Natural killer cell (primary cell): ENCODE data around the gene GUSB. TPM values are rescaled to one million over a fixed set of nuclear protein-coding genes. Genes with fewer than 3 reads are reported as not detected.

Experiments
- ATAC-seq, 3 donors: fragments of 150-1000 bp in 2 of 3; fragments of 200-7000 bp in 1 of 3; cut with Tn5 transposase; 1 replicate in 1 of 3; 2 replicates in 2 of 3; pipeline ENCODE4 v1.10.0; 2021; ENCODE audit warnings: mild to moderate bottlenecking in 2 of 3, moderate library complexity in 2 of 3
- DNase-seq, 2 donors: peaks; one replicate each; pipeline versions ENCODE4 v3.0.0 to v3.0.0-alpha.2; 2013 to 2021; ENCODE audit warnings: mixed read lengths in 1 of 2
- H3K27ac ChIP-seq: one replicate; pipeline ENCODE4 v1.5.1; 2013; ENCODE audit warnings: mild to moderate bottlenecking, low read length
- H3K27me3 ChIP-seq: one replicate; pipeline ENCODE4 v1.6.1; 2013; ENCODE audit warnings: low read length; ENCODE audit not compliant: control insufficient read depth, insufficient read depth
- H3K36me3 ChIP-seq: one replicate; pipeline ENCODE4 v1.6.1; 2013; ENCODE audit warnings: low read length; ENCODE audit not compliant: control insufficient read depth, insufficient read depth
- H3K4me1 ChIP-seq: one replicate; pipeline ENCODE4 v1.6.1; 2013; ENCODE audit warnings: low read length; ENCODE audit not compliant: control insufficient read depth, insufficient read depth
- H3K4me3 ChIP-seq: one replicate; pipeline ENCODE4 v1.5.1; 2013; ENCODE audit warnings: low read length
- H3K9me3 ChIP-seq: one replicate; pipeline ENCODE4 v1.6.1; 2013; ENCODE audit warnings: low read length; ENCODE audit not compliant: control insufficient read depth, insufficient read depth
- H3K27ac Mint-ChIP-seq, 2 donors: one replicate each; pipeline ENCODE4 v1.8.0; 2022; ENCODE audit warnings: mild to moderate bottlenecking in 2 of 2, mixed read lengths in 2 of 2, moderate library complexity in 1 of 2
- H3K27me3 Mint-ChIP-seq, 2 donors: one replicate each; pipeline ENCODE4 v1.8.0; 2022; ENCODE audit warnings: low read depth in 2 of 2, mixed read lengths in 2 of 2
- H3K36me3 Mint-ChIP-seq: one replicate; pipeline ENCODE4 v1.8.0; 2022; ENCODE audit warnings: mixed read lengths
- H3K4me1 Mint-ChIP-seq, 2 donors: one replicate each; pipeline ENCODE4 v1.8.0; 2022; ENCODE audit warnings: mixed read lengths in 2 of 2
- H3K4me3 Mint-ChIP-seq: one replicate; pipeline ENCODE4 v1.8.0; 2022; ENCODE audit warnings: mild to moderate bottlenecking, moderate library complexity, mixed read lengths
- H3K9me3 Mint-ChIP-seq, 2 donors: one replicate each; pipeline ENCODE4 v1.8.0; 2022; ENCODE audit warnings: mixed read lengths in 2 of 2
- WGBS: methylation state at CpG from one replicate; pipeline ENCODE4 v1.1.7; 2013; ENCODE audit warnings: missing lambda C conversion rate; ENCODE audit not compliant: insufficient coverage; 5-methylcytosine and 5-hydroxymethylcytosine counted together
- intact Hi-C: fragments of 100-400 bp; cut with micrococcal nuclease; formaldehyde crosslinking; loops from one replicate; pipeline ENCODE4 v1.14.2; 2022
- total RNA-seq, 4 donors: library from RNA; stranded (reverse); fragments of 120-200 nt in 1 of 4; gene quantifications; one replicate each; pipeline versions ENCODE4 v1.2.3 to v1.2.4, GENCODE V29; 2013 to 2022
- TF ChIP-seq, protein P1 (sequence below): fragments of 200-600 bp; IDR thresholded peaks from one replicate; pipeline ENCODE4 v1.8.0; 2022; ENCODE audit warnings: antibody characterized with exemption

The GUSB gene
- total RNA-seq, 3 donors from 2014 or later (not counting 1 experiment from before 2014, with no cell fraction given): 68.8 to 94.5 (median 85.7) TPM

- H3K4me1 Mint-ChIP-seq: peaks cover 21 to 41% of the 10 kb centered on the region in 2 donors
- no peaks in the 10 kb centered on the region for H3K9me3 ChIP-seq
- ATAC-seq: no peak
- intact Hi-C loops: no loop called here
- H3K4me3 ChIP-seq: no peak overlapping the region
- no peaks in the 10 kb centered on the region for H3K27me3 Mint-ChIP-seq
- DNase-seq: no peak
- H3K27ac Mint-ChIP-seq: no peak overlapping the region
- H3K36me3 ChIP-seq: no peaks in the 10 kb centered on the region
- H3K4me1 ChIP-seq: no peaks in the 10 kb centered on the region
- H3K27me3 ChIP-seq: no peaks in the 10 kb centered on the region
- TF ChIP-seq, protein P1, sequence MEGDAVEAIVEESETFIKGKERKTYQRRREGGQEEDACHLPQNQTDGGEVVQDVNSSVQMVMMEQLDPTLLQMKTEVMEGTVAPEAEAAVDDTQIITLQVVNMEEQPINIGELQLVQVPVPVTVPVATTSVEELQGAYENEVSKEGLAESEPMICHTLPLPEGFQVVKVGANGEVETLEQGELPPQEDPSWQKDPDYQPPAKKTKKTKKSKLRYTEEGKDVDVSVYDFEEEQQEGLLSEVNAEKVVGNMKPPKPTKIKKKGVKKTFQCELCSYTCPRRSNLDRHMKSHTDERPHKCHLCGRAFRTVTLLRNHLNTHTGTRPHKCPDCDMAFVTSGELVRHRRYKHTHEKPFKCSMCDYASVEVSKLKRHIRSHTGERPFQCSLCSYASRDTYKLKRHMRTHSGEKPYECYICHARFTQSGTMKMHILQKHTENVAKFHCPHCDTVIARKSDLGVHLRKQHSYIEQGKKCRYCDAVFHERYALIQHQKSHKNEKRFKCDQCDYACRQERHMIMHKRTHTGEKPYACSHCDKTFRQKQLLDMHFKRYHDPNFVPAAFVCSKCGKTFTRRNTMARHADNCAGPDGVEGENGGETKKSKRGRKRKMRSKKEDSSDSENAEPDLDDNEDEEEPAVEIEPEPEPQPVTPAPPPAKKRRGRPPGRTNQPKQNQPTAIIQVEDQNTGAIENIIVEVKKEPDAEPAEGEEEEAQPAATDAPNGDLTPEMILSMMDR: no peak
- no peaks in the 10 kb centered on the region for H3K9me3 Mint-ChIP-seq
- no peak overlapping the region for H3K4me3 Mint-ChIP-seq
- H3K36me3 Mint-ChIP-seq: no peaks in the 10 kb centered on the region
- H3K27ac ChIP-seq: no peak overlapping the region
These were observed 55.4 kb downstream of the GUSB start for GRCh38 chr7:65926588-65926987.

GRCh38 chr7:65925040-65925439 is 57.0 kb downstream of the GUSB start:
- H3K27ac Mint-ChIP-seq: no peak overlapping the region
- Histone ChIP-seq H3K4me3 (no peak overlapping the region), H3K4me1 (no peaks in the 10 kb centered on the region), H3K27ac (no peak overlapping the region), H3K36me3 (no peaks in the 10 kb centered on the region), H3K9me3 (no peaks in the 10 kb centered on the region), H3K27me3 (no peaks in the 10 kb centered on the region)
- no peak overlapping the region for H3K4me3 Mint-ChIP-seq
- 92% methylated on average over 3 of the region's 3 CpGs for WGBS
- H3K36me3 Mint-ChIP-seq: no peaks in the 10 kb centered on the region
- TF ChIP-seq, protein P1: no peak
- no peak for ATAC-seq
- H3K9me3 Mint-ChIP-seq: no peaks in the 10 kb centered on the region
- intact Hi-C loops: no loop called here
- no peaks in the 10 kb centered on the region for H3K27me3 Mint-ChIP-seq
- H3K4me1 Mint-ChIP-seq: peaks cover 21 to 44% of the 10 kb centered on the region in 2 donors
- DNase-seq: no peak

DNA sequence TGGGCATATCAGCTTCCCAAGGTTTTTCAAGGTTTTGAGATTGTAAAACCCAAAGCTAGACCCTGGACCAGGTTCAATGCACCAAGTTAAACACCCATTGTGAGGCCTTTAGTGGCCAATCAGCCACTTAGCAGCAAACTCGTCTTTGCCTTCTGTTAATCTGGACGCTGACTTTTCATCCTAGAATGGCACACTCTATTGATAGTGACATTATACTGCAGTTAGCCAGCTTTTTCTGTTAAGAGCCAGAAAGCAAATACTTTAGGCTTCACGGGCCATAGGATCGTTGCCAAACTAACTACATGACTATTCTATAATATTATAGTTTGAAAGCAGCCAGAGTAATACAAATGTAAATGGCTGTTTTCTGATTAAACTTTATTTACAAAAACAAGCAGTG is 57.8 kb downstream of the GUSB start:
- ATAC-seq: no peak
- no peak for DNase-seq
- no peaks in the 10 kb centered on the region for H3K27me3 Mint-ChIP-seq
- Histone ChIP-seq H3K27me3 (no peaks in the 10 kb centered on the region), H3K9me3 (no peaks in the 10 kb centered on the region), H3K36me3 (no peaks in the 10 kb centered on the region), H3K4me1 (no peaks in the 10 kb centered on the region), H3K4me3 (no peak overlapping the region), H3K27ac (no peak overlapping the region)
- TF ChIP-seq, protein P1: no peak
- H3K4me1 Mint-ChIP-seq: peaks cover 21 to 44% of the 10 kb centered on the region in 2 donors
- no peaks in the 10 kb centered on the region for H3K9me3 Mint-ChIP-seq
- 93% methylated on average over 2 of the region's 4 CpGs for WGBS
- no peak overlapping the region for H3K4me3 Mint-ChIP-seq
- intact Hi-C loops: no loop called here
- H3K27ac Mint-ChIP-seq: no peak overlapping the region
- H3K36me3 Mint-ChIP-seq: no peaks in the 10 kb centered on the region

- WGBS: 92% methylated on average over 4 of the region's 4 CpGs
- TF ChIP-seq, protein P1: no peak
- peaks cover 19 to 36% of the 10 kb centered on the region in 2 donors for H3K4me1 Mint-ChIP-seq
- no peak overlapping the region for H3K4me3 Mint-ChIP-seq
- DNase-seq: no peak
- Histone ChIP-seq H3K4me3 (no peak overlapping the region), H3K9me3 (no peaks in the 10 kb centered on the region), H3K36me3 (no peaks in the 10 kb centered on the region), H3K27me3 (no peaks in the 10 kb centered on the region), H3K27ac (no peak overlapping the region), H3K4me1 (no peaks in the 10 kb centered on the region)
- no peak overlapping the region for H3K27ac Mint-ChIP-seq
- intact Hi-C loops: no loop called here
- H3K27me3 Mint-ChIP-seq: no peaks in the 10 kb centered on the region
- H3K36me3 Mint-ChIP-seq: no peaks in the 10 kb centered on the region
- ATAC-seq: no peak
- H3K9me3 Mint-ChIP-seq: no peaks in the 10 kb centered on the region
These were observed 58.7 kb downstream of the GUSB start for GRCh38 chr7:65923316-65923715.
